Measurements from ENCODE around the gene ATP5MC2.

Gene ATP5MC2

DNA sequence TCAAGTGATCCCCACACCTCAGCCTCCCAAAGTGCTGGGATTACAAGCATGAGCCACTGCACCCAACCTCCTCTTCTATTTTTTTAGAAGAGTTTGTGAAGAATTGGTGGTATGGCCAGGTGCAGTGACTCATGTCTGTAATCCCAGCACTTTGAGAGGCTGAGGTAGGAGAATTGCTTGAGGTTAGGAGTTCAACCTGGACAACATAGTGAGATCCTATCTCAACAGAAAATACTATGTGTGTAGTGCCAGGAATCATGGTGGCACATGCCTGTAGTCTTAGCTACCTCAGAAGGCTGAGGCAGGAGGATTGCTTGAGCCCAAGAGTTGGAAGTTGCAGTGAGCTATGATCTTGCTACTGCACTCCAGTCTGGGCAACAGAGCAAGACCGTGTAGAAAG is 44.2 kb downstream of the ATP5MC2 start:
- H3K27ac ChIP-seq (replicated peaks), result no peak overlapping the region
- no peak for TF ChIP-seq SPI1 (IDR thresholded peaks at IDR 0.05; ENCODE audit: borderline replicate concordance, low read depth)
- TF ChIP-seq, protein P1, sequence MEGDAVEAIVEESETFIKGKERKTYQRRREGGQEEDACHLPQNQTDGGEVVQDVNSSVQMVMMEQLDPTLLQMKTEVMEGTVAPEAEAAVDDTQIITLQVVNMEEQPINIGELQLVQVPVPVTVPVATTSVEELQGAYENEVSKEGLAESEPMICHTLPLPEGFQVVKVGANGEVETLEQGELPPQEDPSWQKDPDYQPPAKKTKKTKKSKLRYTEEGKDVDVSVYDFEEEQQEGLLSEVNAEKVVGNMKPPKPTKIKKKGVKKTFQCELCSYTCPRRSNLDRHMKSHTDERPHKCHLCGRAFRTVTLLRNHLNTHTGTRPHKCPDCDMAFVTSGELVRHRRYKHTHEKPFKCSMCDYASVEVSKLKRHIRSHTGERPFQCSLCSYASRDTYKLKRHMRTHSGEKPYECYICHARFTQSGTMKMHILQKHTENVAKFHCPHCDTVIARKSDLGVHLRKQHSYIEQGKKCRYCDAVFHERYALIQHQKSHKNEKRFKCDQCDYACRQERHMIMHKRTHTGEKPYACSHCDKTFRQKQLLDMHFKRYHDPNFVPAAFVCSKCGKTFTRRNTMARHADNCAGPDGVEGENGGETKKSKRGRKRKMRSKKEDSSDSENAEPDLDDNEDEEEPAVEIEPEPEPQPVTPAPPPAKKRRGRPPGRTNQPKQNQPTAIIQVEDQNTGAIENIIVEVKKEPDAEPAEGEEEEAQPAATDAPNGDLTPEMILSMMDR (IDR thresholded peaks at IDR 0.05; ENCODE audit: insufficient read depth, low read length), result no peak
- TF ChIP-seq, protein P2, sequence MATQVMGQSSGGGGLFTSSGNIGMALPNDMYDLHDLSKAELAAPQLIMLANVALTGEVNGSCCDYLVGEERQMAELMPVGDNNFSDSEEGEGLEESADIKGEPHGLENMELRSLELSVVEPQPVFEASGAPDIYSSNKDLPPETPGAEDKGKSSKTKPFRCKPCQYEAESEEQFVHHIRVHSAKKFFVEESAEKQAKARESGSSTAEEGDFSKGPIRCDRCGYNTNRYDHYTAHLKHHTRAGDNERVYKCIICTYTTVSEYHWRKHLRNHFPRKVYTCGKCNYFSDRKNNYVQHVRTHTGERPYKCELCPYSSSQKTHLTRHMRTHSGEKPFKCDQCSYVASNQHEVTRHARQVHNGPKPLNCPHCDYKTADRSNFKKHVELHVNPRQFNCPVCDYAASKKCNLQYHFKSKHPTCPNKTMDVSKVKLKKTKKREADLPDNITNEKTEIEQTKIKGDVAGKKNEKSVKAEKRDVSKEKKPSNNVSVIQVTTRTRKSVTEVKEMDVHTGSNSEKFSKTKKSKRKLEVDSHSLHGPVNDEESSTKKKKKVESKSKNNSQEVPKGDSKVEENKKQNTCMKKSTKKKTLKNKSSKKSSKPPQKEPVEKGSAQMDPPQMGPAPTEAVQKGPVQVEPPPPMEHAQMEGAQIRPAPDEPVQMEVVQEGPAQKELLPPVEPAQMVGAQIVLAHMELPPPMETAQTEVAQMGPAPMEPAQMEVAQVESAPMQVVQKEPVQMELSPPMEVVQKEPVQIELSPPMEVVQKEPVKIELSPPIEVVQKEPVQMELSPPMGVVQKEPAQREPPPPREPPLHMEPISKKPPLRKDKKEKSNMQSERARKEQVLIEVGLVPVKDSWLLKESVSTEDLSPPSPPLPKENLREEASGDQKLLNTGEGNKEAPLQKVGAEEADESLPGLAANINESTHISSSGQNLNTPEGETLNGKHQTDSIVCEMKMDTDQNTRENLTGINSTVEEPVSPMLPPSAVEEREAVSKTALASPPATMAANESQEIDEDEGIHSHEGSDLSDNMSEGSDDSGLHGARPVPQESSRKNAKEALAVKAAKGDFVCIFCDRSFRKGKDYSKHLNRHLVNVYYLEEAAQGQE (IDR thresholded peaks at IDR 0.05; ENCODE audit: insufficient replicate concordance, low read depth), result no peak
- TF ChIP-seq POLR2AphosphoS5 (IDR thresholded peaks at IDR 0.05; ENCODE audit: low read depth), result no peak
- TF ChIP-seq GABPA (IDR thresholded peaks at IDR 0.05; ENCODE audit: low read depth), result no peak
- H3K27me3 ChIP-seq (ENCODE audit: insufficient read depth, poor library complexity, severe bottlenecking), result no peaks in the 10 kb centered on the region
- DNase-seq (ENCODE audit: low read depth in 1 of 2, low spot score in 1 of 2), result no peak
- no peak overlapping the region for H3K4me3 ChIP-seq (replicated peaks; ENCODE audit: insufficient read depth, low read length)

DNA sequence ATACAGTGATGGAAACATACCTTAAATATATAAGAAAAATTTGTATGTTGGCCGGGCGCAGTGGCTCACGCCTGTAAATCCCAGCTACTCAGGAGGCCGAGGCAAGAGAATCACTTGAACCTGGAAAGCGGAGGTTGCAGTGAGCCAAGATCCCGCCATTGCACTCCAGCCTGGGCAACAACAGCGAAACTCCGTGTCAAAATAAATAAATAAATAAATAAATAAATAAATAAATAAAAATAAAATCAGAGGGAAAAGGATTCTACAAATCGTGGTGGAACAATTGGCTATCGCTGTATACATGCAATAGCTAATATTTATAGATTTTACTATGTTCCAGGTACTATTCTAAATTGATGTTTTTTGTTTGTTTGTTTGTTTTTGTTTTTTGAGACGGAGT is 48.0 kb downstream of the ATP5MC2 start:
- TF ChIP-seq SPI1 (IDR thresholded peaks at IDR 0.05; ENCODE audit: borderline replicate concordance, low read depth) (no peak), POLR2AphosphoS5 (IDR thresholded peaks at IDR 0.05; ENCODE audit: low read depth) (no peak), GABPA (IDR thresholded peaks at IDR 0.05; ENCODE audit: low read depth) (no peak)
- TF ChIP-seq, protein P1 (IDR thresholded peaks at IDR 0.05; ENCODE audit: insufficient read depth, low read length), result no peak
- TF ChIP-seq, protein P2 (IDR thresholded peaks at IDR 0.05; ENCODE audit: insufficient replicate concordance, low read depth), result no peak
- Histone ChIP-seq H3K4me3 (replicated peaks; ENCODE audit: insufficient read depth, low read length) (no peak overlapping the region), H3K27me3 (ENCODE audit: insufficient read depth, poor library complexity, severe bottlenecking) (no peaks in the 10 kb centered on the region), H3K27ac (replicated peaks) (no peak overlapping the region)
- DNase-seq (ENCODE audit: low read depth in 1 of 2, low spot score in 1 of 2), result no peak

DNA sequence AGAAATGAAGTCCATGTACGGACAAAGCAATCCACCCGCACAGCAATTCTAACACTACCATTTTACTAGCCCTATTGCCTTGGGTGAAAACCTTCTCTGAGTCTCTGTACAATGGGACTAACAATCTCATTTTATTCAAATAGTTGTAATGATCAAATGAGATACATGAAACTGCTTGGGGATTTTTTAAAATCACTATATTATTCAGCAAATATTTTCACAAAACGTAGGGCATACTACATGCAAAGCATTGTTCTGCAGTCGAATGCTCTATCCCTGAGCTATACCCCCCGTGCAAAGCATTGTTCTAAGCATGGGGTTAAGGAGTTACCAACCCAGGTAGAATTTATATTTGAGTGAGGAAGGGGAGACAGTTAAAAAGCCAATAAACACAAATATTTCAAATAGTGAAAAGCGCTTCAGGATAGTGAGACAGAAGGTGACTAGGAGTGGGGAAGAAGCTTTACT is 49.1 kb downstream of the ATP5MC2 start:
- no peaks in the 10 kb centered on the region for H3K27me3 ChIP-seq (ENCODE audit: insufficient read depth, poor library complexity, severe bottlenecking)
- peak overlapping the region; percentile 84 for H3K4me3 ChIP-seq (replicated peaks; ENCODE audit: insufficient read depth, low read length)
- DNase-seq (ENCODE audit: low read depth in 1 of 2, low spot score in 1 of 2), result no peak
- TF ChIP-seq SPI1 (IDR thresholded peaks at IDR 0.05; ENCODE audit: borderline replicate concordance, low read depth), result no peak
- TF ChIP-seq, protein P2 (IDR thresholded peaks at IDR 0.05; ENCODE audit: insufficient replicate concordance, low read depth), result peak; percentile 32
- H3K27ac ChIP-seq (replicated peaks), result peak overlapping the region; percentile 98
